Cardiac septum (tissue), 1 donor: ENCODE data around the gene TRIP10. TPM values are rescaled to one million over a fixed set of nuclear protein-coding genes. Genes with fewer than 3 reads are reported as not detected.
"Not testable (repeated sequence)": the region's sequence is repeated elsewhere in the genome, so short reads cannot be mapped to it uniquely, and the experiment has no call there.

Experiments
- DNase-seq: peaks from one replicate; pipeline ENCODE4 v3.0.0-alpha.2; 2020; ENCODE audit warnings: low spot score
- intact Hi-C: fragments of 100-400 bp; cut with DNase I; formaldehyde crosslinking; loops from one replicate; pipeline ENCODE4 v1.14.0; 2022
- microRNA-seq: library from miRNA; unstranded; fragments of <30 nt; microRNA quantifications from one replicate; pipeline ENCODE4 v1.2.0, GENCODE V29; 2020
- total RNA-seq: library from RNA; stranded (reverse); fragmentation: NEBNext Ultra II Directional; extraction: Animal tissue kit (Norgen Biotek cat#: 25700); gene quantifications from one replicate; pipeline ENCODE4 v1.2.1, GENCODE V29; 2021
- donor health status: DM: no; HTN: no; CAD: no.

Gene TRIP10
- total RNA-seq, 1 donor from 2014 or later: 86.1 TPM

GRCh38 chr19:6778386-6778785 lies 38.9 kb downstream of the TRIP10 start:
- intact Hi-C loops: no loop called here

GRCh38 chr19:6779206-6779605 lies 39.7 kb downstream of the TRIP10 start:
- no peak for DNase-seq
- intact Hi-C loops: no loop called here

More at GRCh38 chr19:6778386-6778785, 38.9 kb downstream of the TRIP10 start:
- DNase-seq: no peak

- DNase-seq: no peak
- intact Hi-C loops: no loop called here
Measured at GRCh38 chr19:6787393-6787792, 47.9 kb downstream of the TRIP10 start.

- DNase-seq: no peak
- intact Hi-C loops: no loop called here
Measured at GRCh38 chr19:6788896-6789295, 49.4 kb downstream of the TRIP10 start.

GRCh38 chr19:6790194-6791128 lies 51.0 kb downstream of the TRIP10 start:
- DNase-seq: no peak
- intact Hi-C loops: no loop called here

GRCh38 chr19:6791237-6791636 lies 51.8 kb downstream of the TRIP10 start:
- intact Hi-C loops: no loop called here
- no peak for DNase-seq

- intact Hi-C loops: no loop called here
- no peak for DNase-seq
Measured at GRCh38 chr19:6793411-6793810, 53.9 kb downstream of the TRIP10 start.

- intact Hi-C loops: no loop called here
- no peak for DNase-seq
Measured at GRCh38 chr19:6793973-6794372, 54.5 kb downstream of the TRIP10 start.

- no peak for DNase-seq
- intact Hi-C loops: no loop called here
Measured at GRCh38 chr19:6794686-6795431, 55.4 kb downstream of the TRIP10 start.

- intact Hi-C loops: no loop called here
Measured at GRCh38 chr19:6796278-6796677, 56.8 kb downstream of the TRIP10 start.

GRCh38 chr19:6797646-6798045 lies 58.2 kb downstream of the TRIP10 start:
- intact Hi-C loops: no loop called here
- no peak for DNase-seq

More at GRCh38 chr19:6796278-6796677, 56.8 kb downstream of the TRIP10 start:
- no peak for DNase-seq

GRCh38 chr19:6800160-6800790 lies 60.8 kb downstream of the TRIP10 start:
- intact Hi-C loops, DNase-seq: not testable (repeated sequence)

GRCh38 chr19:6800991-6801484 lies 61.6 kb downstream of the TRIP10 start:
- DNase-seq: no peak
- intact Hi-C loops: no loop called here

Small RNA genes lying within 50 kb of the gene (microRNA-seq; reads per million reads assigned to microRNA genes)
- not detected for gene MIR6791

Other genes starting within 250 kb of the TRIP10 start
- gene TUBB4A, start 237.4 kb upstream of the TRIP10 start, total RNA-seq: 0.40 TPM
- not detected for gene TNFSF9, start 208.7 kb upstream of the TRIP10 start, total RNA-seq
- not detected for gene CD70, start 148.5 kb upstream of the TRIP10 start, total RNA-seq
- 0.35 TPM for gene TNFSF14, start 69.5 kb upstream of the TRIP10 start, total RNA-seq
- gene C3, start 19.0 kb upstream of the TRIP10 start, total RNA-seq: 50.6 TPM
- gene GPR108, start 2.1 kb upstream of the TRIP10 start, total RNA-seq: 22.5 TPM
- gene SH2D3A, start 27.8 kb downstream of the TRIP10 start, total RNA-seq: 0.40 TPM
- 1.5 TPM for gene VAV1, start 33.0 kb downstream of the TRIP10 start, total RNA-seq
- 0.62 TPM for gene ADGRE1, start 147.9 kb downstream of the TRIP10 start, total RNA-seq